Hematopoietic multipotent progenitor cell treated with erythropoietin and hydrocortisone succinate and interleukin-3 and kit ligand, for 17 days (in vitro differentiated cells): Measurements from ENCODE around the gene TSPAN14.

Experiments
- DNase-seq: peaks from one replicate; pipeline ENCODE4 v3.0.0-alpha.2; 2015; ENCODE audit warnings: low spot score

The TSPAN14 gene

GRCh38 chr10:80504158-80504811 is 50.2 kb downstream of the TSPAN14 start:
- peak; percentile 52 for DNase-seq

- no peak for DNase-seq
Observed at GRCh38 chr10:80504897-80505465, 50.9 kb downstream of the TSPAN14 start.

- DNase-seq: no peak
Observed at GRCh38 chr10:80506189-80506575, 52.1 kb downstream of the TSPAN14 start.

- DNase-seq: no peak
Observed at GRCh38 chr10:80506836-80507487, 52.9 kb downstream of the TSPAN14 start.

GRCh38 chr10:80509108-80509402 is 54.9 kb downstream of the TSPAN14 start:
- DNase-seq: no peak

- DNase-seq: no peak
Observed at GRCh38 chr10:80509403-80510161, 55.5 kb downstream of the TSPAN14 start.

GRCh38 chr10:80512031-80512526 is 58.0 kb downstream of the TSPAN14 start:
- DNase-seq: no peak

- DNase-seq: no peak
Observed at GRCh38 chr10:80513106-80513505, 59.0 kb downstream of the TSPAN14 start.

GRCh38 chr10:80515511-80515910 is 61.4 kb downstream of the TSPAN14 start:
- DNase-seq: no peak

- DNase-seq: no peak
Observed at GRCh38 chr10:80515941-80516340, 61.8 kb downstream of the TSPAN14 start.

GRCh38 chr10:80516506-80517075 is 62.5 kb downstream of the TSPAN14 start:
- no peak for DNase-seq

GRCh38 chr10:80517416-80518142 is 63.5 kb downstream of the TSPAN14 start:
- no peak for DNase-seq

GRCh38 chr10:80518143-80518806 is 64.2 kb downstream of the TSPAN14 start:
- no peak for DNase-seq

GRCh38 chr10:80518807-80519360 is 64.8 kb downstream of the TSPAN14 start:
- no peak for DNase-seq

- DNase-seq: no peak
Observed at GRCh38 chr10:80519936-80520650, 66.0 kb downstream of the TSPAN14 start.

- DNase-seq: no peak
Observed at GRCh38 chr10:80520661-80521470, 66.8 kb downstream of the TSPAN14 start.

GRCh38 chr10:80522756-80523363 is 68.8 kb downstream of the TSPAN14 start:
- DNase-seq: no peak

- no peak for DNase-seq
Observed at GRCh38 chr10:80523773-80524172, 69.7 kb downstream of the TSPAN14 start.
